ENCODE results near the gene PPP3CA. TPM values are rescaled to one million over a fixed set of nuclear protein-coding genes. Genes with fewer than 3 reads are reported as not detected.

The PPP3CA gene
- total and polyA plus RNA-seq, 2 of the 13 experiments (the other 11 are each of a cell fraction or from before 2014, with no cell fraction given) = 4.8 to 13.2 TPM

GRCh38 chr4:101081695-101082369 lies 265.5 kb downstream of the PPP3CA start:
- DNase-seq (ENCODE audit: low spot score) = no peak
- H3K4me2 ChIP-seq (ENCODE audit: low read depth, low read length) = no peak overlapping the region
- no peaks in the 10 kb centered on the region for H3K9me3 ChIP-seq (ENCODE audit: low read length)
- 0 out of 5 replicates have a peak, but pooled peaks cover 1 to 2% of the 10 kb centered on the region in 2 experiments for H3K36me3 ChIP-seq (replicated peaks in 1 of 2; ENCODE audit: control insufficient read depth in 1 of 2, insufficient read depth in 2 of 2, low read length in 2 of 2)
- WGBS (ENCODE audit: low lambda C conversion rate) = 89% methylated on average over 3 of the region's 3 CpGs
- no peaks in the 10 kb centered on the region for H3K27me3 ChIP-seq (ENCODE audit: control insufficient read depth in 1 of 2, insufficient read depth in 2 of 2, low read length in 2 of 2)
- no peak for TF ChIP-seq NFYC (CRISPR knock-in tag; IDR thresholded peaks at IDR 0.05)
- no peak for TF ChIP-seq TBP (CRISPR knock-in tag; IDR thresholded peaks at IDR 0.05)
- TF ChIP-seq NFAT5 (CRISPR knock-in tag; IDR thresholded peaks at IDR 0.05) = no peak
- no peak for TF ChIP-seq PREB (CRISPR knock-in tag; IDR thresholded peaks at IDR 0.05)
- TF ChIP-seq SRSF1 (optimal IDR thresholded peaks at IDR 0.05; ENCODE audit: low read depth, low read length) = no peak
- TF ChIP-seq ZNF850 (CRISPR knock-in tag; conservative IDR thresholded peaks at IDR 0.05) = no peak
- no peak overlapping the region for H2AFZ ChIP-seq (ENCODE audit: low read length)
- FAIRE-seq = no peak
- CTCF ChIA-PET (ENCODE audit: low intra/inter-chr PET ratio, low total read pairs) = no interaction called here
- H3K79me2 ChIP-seq (ENCODE audit: insufficient read depth, low read length) = no peaks in the 10 kb centered on the region
- H3K27ac ChIP-seq (ENCODE audit: extremely low read length, insufficient read depth, low read length) = no peak overlapping the region
- in situ Hi-C loops (cut with HindIII; ENCODE audit: extremely low pct_ligation_motif_present, low pct_unique_long_range_greater_than_20kb) = no loop called here
- H3K9ac ChIP-seq (ENCODE audit: insufficient read depth, low read depth, low read length) = no peak overlapping the region
- no peak overlapping the region for H3K4me3 ChIP-seq (replicated peaks in 1 of 3; ENCODE audit: insufficient read depth in 1 of 3, low read depth in 2 of 3, low read length in 3 of 3)
- BruUV-seq (replicated peaks) = no TSS peak
- POLR2A ChIA-PET = no interaction called here
- no peak for ATAC-seq
- intact Hi-C loops (cut with micrococcal nuclease; ENCODE audit: unreplicated experiment) = no loop called here
- H4K20me1 ChIP-seq (ENCODE audit: insufficient read depth, low read length) = no peaks in the 10 kb centered on the region
- H3K4me1 ChIP-seq (ENCODE audit: insufficient read depth, low read length) = no peaks in the 10 kb centered on the region; the same call in 1 of the 2 replicates
